CD4-positive, alpha-beta T cell treated with Interleukin-17A for 1 hour (primary cell): ENCODE measurements around the gene GCHFR.

Source experiments
- DNase-seq: peaks from one replicate; pipeline ENCODE4 v3.0.0-alpha.2; 2020

The GCHFR gene

GRCh38 chr15:40763801-40764628, at the start of gene GCHFR:
Gene GCHFR, plus strand, starts transcription at chr15:40764068. Its CDS starts 113 bp downstream, at chr15:40764181.
- peak; percentile 71 for DNase-seq

- no peak for DNase-seq
Measured at GRCh38 chr15:40714144-40714543, 49.7 kb upstream of the GCHFR start.

- no peak for DNase-seq
Measured at GRCh38 chr15:40716165-40716564, 47.7 kb upstream of the GCHFR start.

- no peak for DNase-seq
Measured at GRCh38 chr15:40721701-40722100, 42.2 kb upstream of the GCHFR start.

GRCh38 chr15:40722354-40722753, 41.5 kb upstream of the GCHFR start:
- DNase-seq: no peak

GRCh38 chr15:40722934-40723333, 40.9 kb upstream of the GCHFR start:
- DNase-seq: no peak

- DNase-seq: no peak
Measured at GRCh38 chr15:40723919-40724318, 39.9 kb upstream of the GCHFR start.

- no peak for DNase-seq
Measured at GRCh38 chr15:40731034-40731433, 32.8 kb upstream of the GCHFR start.

- no peak for DNase-seq
Measured at GRCh38 chr15:40736575-40736974, 27.3 kb upstream of the GCHFR start.

GRCh38 chr15:40737048-40737447, 26.8 kb upstream of the GCHFR start:
- DNase-seq: no peak

- no peak for DNase-seq
Measured at GRCh38 chr15:40739047-40739446, 24.8 kb upstream of the GCHFR start.

- no peak for DNase-seq
Measured at GRCh38 chr15:40739854-40740253, 24.0 kb upstream of the GCHFR start.

- no peak for DNase-seq
Measured at GRCh38 chr15:40743485-40743901, 20.4 kb upstream of the GCHFR start.

- DNase-seq: peak; percentile 85
Measured at GRCh38 chr15:40743921-40744814, 19.7 kb upstream of the GCHFR start.

- DNase-seq: no peak
Measured at GRCh38 chr15:40744815-40745152, 19.1 kb upstream of the GCHFR start.

GRCh38 chr15:40746916-40747418, 16.9 kb upstream of the GCHFR start:
- no peak for DNase-seq

GRCh38 chr15:40747685-40748631, 15.9 kb upstream of the GCHFR start:
- no peak for DNase-seq

GRCh38 chr15:40749151-40749630, 14.7 kb upstream of the GCHFR start:
- no peak for DNase-seq

- DNase-seq: no peak
Measured at GRCh38 chr15:40750885-40751284, 13.0 kb upstream of the GCHFR start.

- no peak for DNase-seq
Measured at GRCh38 chr15:40751745-40752144, 12.1 kb upstream of the GCHFR start.

GRCh38 chr15:40754574-40754882, 9.3 kb upstream of the GCHFR start:
- DNase-seq: peak; percentile 30
